Fibroblast of peridontal ligament (primary cell): ENCODE data around the gene UBE2Q2.
"Not testable (repeated sequence)": the region's sequence is repeated elsewhere in the genome, so short reads cannot be mapped to it uniquely, and the experiment has no call there.

Experiments
- DNase-seq: peaks from one replicate; pipeline ENCODE4 v3.0.0-alpha.2; 2010; ENCODE audit errors: extremely low read depth

Gene UBE2Q2

DNA sequence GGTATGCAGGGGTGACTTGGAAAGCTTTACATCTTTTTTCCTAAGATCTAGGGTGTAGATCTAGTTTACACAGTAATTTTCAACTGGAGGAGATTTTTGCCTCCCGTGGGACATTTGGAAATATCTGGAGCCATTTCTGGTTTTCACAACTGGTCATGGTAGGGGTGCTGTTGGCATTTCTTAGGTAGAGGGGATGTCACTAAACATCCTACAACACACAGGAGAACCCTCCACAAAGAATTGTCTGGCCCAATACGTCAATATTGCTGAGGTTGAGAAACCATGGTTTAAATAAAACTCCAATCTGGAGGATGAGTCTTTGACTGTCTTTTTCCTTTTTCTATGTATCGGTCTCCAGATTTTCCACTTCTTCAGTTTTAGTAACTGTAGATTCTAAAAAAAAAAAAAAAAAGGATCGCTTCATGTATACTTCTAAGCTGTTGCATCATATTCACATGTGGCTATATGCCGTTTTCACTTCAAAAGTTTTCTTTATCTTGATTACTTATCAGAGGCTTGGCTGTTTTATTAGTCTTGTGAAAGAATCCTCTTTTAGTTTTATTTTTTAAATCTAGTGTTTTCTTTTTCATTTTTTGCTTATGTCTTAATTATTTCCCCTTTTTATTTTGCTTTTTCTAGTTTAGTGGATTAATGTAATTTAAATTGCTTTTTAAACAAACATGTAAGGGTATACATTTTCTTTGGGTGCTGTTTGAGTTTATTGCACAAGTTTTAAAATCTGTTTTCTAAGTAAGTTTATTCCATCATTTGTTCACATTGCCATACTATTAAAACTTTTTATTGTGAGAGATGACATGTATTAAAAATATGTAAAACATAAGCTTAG, 21.2 kb downstream of the UBE2Q2 start:
- no peak for DNase-seq

DNA sequence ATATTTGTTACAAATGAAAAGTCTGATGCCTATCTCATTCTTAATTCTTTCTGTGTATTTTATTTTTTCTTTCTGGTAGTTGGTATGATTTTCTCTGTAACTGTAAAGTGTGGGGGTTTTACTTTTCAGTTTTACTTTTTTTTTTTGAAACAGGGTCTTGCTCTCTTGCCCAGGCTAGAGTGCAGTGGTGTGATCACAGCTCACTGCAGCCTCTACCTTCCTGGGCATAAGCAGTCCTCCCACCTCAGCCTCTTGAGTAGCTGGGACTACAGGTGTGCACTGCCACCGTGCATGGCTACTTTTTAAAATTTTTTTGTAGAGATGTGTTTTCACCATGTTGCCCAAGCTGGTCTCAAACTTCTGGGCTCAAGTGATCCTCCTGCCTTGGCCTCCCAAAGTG, 22.8 kb downstream of the UBE2Q2 start:
- DNase-seq: not testable (repeated sequence)

DNA sequence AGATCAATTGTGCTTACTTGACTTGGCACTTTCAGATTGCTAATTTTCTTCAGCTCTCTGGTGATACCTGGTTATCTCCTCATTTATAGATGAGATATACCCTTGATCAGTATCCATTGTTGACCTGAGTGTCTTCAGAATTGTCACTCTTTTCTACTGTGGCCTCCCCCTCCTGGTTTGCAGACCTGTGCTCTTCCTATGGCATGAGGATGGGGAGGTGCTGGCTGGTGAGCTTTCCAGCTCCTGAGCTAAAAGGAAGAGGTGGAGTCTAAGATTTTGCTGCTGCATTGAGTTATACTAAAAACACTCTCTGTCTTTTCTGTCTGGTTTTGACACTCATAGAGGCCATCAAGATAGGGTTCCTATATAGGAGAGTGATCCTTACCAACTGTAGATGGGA, 23.7 kb downstream of the UBE2Q2 start:
- DNase-seq: no peak

DNA sequence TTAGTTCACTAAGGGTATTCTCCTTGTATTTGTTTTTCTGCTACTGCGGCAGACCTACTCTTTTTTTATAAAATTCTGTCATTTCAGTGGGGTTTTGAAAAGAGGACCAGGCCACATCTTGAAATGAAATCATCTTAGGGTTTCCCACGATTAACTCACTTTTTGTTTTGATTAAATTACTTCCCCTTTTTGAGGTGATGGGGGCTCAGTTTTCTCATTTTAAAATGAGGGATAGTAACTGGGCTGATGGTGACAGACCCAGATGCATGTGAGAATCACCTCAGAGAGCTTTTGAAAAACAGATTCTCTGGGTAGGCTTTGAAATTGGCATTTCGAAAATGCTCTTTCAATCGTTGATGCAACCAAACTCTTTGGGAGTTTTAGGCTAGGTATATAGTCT, 24.2 kb downstream of the UBE2Q2 start:
- DNase-seq: no peak

DNA sequence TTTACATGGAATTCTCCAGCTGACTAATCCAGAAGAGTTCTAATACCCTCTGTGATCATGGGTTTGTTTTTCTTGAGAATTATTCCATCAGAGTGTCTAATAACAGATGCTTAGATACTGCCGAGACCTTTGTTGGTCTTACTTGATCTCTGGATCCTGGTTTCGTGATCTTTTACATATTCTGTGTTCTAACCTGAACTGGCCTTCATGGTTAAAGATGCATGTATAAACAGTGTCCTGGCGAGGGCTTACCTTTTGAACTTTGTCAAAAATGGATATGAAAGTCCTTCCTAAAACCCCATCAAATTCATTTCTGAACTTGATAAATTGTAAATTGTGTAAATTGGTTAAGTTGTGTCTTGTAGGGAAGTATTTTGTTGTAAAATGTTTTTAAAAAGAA, 24.8 kb downstream of the UBE2Q2 start:
- DNase-seq: no peak

DNA sequence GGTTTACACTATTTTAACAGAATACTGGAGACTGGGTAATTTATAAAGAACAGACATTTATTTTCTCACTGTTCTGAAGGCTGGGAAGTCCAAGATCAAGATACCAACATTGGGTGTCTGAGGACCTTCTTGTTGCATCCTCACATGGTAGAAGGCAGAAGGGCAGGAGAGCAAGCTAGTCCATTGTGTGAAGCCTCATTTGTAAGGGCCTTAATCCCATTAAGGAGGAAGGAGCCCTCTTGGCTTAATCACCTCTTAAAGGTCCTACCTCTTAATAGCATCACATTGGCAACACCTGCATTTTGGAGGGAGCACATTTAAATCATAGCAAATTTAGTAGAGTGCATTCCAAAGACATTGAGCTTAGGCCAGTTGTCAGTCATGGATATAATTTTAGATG, 26.2 kb downstream of the UBE2Q2 start:
- no peak for DNase-seq

DNA sequence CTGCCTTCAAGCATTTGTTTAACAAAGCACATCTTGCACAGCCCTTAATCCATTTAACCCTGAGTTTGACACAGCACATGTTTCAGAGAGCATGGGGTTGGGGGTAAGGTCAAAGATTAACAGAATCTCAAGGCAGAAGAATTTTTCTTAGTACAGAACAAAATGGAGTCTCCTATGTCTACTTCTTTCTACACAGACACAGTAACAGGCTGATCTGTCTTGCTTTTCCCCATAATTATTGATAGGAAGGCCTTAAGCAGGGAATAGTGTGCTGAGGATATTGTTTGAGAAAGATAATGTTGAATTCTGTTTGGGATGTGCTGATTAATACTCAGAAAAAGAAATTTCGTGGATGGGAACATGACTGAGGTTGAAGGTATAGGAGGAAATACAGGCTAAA, 28.3 kb downstream of the UBE2Q2 start:
- not testable (repeated sequence) for DNase-seq

DNA sequence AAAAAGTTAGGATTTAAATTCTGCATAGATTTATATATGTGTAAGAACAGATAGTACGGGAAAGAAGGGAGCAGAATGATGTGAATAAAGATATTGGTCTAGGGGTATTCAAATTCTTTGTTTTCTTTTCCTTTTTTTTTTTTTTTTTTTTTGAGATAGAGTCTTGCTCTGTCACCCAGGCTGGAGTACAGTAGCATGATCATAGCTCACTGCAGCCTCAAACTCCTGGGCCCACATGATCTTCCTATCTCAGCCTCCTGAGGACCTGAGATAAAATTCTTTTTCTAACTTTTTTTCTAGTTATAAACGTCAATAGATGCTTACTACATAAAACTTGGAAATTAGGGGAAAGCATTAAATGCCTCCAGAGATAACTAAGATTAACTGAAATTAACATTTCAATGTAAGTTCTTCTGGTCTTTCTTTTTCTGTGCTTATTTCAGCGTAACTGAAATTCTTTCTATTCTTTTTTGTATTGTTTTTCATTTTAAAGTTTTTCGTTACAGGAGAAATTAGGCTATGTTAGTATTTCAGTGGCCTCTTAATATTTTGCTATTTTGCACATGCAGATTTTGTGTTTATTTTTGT, 29.2 kb downstream of the UBE2Q2 start:
- DNase-seq: no peak

DNA sequence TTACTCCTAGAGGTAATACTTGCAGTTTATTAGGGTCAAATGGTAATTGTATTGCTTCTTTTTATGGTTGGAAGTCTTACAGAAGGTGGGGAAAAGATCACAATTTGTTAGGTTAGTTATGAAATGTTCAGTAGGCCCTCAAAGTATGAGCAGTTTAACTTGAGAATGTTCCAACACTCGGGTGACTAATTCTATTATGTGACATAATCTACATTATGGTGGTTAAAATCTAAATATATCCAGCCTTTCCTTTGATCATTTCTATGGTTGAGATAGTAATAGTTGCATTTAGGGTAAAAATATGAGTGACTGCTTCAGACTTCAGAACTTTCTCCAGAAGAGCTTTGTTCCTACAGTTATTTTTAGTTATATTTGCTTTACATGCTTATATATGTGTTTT, 40.8 kb downstream of the UBE2Q2 start:
- peak; percentile 59 for DNase-seq

DNA sequence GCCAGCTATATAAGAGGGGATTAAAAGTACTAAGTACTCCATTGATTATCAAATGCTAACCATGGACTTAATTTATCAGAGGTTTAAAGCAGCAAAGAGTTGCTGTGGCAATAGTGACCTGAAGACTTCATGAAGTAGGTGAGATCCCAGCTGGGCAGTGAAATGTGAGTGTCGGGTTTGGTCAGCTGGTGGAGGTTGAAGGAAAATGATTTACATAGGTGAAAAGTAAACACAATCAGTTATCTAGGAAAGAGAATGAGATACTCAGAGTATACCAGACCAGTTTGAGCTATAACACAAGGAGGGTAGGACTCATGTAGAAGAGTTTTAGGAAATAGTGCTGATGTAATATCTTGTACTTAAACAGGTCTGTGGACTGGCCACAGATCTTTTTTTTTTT, 43.9 kb downstream of the UBE2Q2 start:
- no peak for DNase-seq

DNA sequence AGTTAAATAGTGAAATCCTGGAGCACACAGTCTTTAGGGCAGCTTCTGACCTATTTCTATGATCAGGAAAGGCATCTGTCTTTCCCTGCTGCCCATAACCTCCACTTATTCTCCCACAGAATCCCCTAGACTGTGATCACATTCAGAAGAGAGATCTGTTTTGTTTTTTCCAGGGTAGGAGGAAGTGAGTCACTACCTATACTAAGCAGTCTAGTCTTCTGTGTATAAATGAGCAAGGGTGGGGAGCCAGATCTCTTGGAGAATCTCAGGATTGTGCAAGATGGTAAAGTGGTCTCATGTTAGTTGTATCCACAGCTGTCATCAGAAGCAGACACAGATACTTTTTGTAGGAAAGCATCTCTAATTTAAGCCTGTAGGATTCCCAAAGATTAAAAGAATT, 48.6 kb downstream of the UBE2Q2 start:
- peak; percentile 84 for DNase-seq

DNA sequence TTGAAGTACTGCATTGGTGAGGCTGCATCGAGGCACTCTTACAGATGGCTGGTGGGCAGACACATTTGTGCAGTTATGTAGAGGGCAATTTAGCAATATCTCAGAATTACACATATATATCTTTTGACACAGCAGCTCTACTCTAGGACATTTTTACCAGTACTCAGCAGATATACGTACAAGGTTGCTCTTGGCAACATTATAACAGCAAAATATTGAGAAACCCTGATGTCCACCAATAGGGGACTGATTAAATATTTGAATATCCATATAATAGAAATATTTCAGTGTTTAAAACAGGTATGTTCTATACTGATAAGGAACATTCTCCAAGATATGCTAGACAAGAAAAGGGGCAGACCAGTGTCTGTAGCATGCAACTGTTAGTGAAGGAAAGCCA, 52.5 kb downstream of the UBE2Q2 start:
- no peak for DNase-seq

DNA sequence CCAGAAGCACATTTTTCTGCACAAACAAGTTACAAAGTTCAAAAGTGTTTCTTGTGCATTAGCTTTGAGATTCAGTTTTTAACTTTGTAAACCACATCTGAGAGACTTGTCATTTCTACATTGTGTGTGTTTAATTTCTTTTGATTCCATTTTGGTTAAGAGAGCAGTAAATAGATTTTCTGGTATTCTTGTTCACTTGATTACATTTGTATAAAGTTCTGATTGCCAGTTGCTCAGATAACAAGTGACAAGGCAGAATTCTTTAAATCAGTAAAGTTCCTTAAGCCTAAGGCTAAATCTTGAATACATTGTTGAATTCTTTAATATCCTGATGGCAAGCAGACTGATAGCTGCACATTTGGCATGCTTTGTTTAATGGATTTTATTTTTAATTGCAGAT, 57.3 kb downstream of the UBE2Q2 start:
- no peak for DNase-seq

DNA sequence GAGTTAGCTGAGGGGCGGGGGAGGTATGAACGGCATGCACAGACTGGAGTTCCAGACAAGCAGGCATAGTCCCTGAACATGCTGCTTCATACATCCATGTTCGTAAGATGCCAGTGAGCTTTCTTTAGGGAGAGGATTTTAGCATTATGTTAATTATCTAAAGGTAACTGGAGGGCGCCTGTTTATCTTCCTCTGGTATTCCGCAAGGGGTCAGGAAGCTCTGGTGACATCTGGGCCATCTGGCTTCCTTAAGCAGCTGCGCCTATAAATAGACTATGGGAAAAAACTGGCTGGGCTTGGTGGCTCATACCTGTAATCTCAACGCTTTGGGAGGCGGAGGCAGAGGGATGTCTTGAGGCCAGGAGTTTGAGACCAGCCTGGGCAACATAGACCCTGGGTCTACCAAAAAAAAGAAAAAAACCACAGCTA, 58.9 kb downstream of the UBE2Q2 start:
- no peak for DNase-seq

DNA sequence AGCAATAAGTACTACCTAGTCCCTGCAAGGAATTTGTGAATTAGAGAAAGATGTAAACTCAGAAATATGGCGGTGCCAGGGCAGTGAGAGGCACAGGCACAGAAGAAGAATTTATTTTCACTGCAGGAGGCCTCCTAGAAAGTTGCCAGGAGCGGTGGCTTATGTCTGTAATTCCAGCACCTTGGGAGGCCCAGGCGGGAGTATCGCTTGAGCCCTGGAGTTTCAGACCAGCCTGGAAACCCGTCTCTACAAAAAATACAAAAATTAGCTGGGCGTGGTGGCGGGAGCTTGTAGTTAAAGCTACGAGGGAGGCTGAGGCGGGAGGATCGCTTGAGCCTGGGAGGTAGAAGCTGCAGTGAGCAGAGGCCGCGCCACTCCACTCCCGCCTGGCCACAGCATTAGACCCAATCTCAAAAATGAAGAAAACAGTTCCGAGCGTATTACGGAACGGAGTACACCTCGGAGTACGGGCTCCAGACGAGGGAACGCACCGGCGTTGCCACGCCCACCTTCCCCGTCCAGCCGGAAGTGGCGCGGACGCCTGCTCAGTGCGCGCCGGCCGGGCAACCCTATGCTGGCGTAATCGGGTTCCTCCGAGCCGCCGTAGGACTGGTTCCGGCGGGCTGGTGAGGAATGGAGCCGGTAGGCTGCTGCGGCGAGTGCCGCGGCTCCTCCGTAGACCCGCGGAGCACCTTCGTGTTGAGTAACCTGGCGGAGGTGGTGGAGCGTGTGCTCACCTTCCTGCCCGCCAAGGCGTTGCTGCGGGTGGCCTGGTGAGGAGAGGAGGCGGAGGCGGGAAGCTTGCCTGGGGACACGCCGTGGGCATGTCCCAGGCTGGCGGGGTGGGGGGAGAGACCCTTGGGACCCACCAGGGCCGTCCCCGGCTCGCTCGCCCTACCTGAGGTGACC, 60.3 kb downstream of the UBE2Q2 start, which contains the start of gene FBXO22:
Gene FBXO22 (plus strand): TSS at position 548 of the 909 bp plus-strand sequence. CDS start 86 bp downstream, at position 634.
- peak; percentile 85 for DNase-seq

DNA sequence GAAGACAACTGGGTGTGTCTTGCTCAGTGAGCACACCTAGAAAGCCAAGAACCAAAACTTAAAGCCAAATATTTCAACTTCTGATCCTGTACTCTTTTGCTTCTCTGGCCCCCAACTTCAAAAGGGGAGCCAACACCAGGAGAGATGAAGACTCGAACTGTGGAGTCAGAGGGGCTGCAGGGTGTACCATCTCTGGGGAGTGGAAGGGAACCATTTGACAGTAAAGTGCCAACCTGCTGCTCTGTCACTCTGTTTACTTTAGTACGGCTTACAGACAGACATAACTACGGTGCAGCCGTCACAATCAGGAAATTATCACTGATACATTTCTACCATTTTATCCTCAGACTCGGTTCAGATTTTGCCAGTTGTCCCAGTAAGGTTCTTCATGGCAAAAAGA, 62.0 kb downstream of the UBE2Q2 start:
- DNase-seq: no peak

DNA sequence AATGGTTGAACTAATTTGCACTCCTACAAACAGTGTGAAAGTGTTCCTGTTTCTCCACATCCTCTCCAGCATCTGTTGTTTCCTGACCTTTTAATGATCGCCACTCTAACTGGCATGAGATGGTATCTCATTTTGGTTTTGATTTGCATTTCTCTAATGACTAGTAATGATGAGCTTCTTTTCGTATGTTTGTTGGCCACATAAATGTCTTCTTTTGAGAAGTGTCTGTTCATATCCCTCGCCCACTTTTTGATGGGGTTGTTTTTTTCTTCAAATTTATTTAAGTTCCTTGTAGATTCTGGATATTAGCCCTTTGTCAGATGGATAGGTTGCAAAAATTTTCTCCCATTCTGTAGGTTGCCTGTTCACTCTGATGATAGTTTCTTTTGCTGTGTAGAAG, 67.1 kb downstream of the UBE2Q2 start:
- not testable (repeated sequence) for DNase-seq

DNA sequence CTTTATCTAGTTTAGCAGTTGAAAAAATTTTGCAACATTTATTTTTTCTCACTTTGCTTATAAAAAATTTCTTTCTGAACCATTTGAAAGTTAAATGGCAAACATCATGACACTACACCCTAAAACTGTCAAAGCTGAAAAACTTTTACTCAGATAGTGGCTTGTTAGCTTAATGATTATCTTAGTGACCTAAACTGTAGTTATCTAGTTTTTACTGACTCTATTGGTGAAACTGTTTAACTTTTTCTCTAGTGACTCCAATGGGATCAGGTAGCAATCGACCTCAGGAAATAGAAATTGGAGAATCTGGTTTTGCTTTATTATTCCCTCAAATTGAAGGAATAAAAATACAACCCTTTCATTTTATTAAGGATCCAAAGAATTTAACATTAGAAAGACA, 73.7 kb downstream of the UBE2Q2 start:
- no peak for DNase-seq

DNA sequence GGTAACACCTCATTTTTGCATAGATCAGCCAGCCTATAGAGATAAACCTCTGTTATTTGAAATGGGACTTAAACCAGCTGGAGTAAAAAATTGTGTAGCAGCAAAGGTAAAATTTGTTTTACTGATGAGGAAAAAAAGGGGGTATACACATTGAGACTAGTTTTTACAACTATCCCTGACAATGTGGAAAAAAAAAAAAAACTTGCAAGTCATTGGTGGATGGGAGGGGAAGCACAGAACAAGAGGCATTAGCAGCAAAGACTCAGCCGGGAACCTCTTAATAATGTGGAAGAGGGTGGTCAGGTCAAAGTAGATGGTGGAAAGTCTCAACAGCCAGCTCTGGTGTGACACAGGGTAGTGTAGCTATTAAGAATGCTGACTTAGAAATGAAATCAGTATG, 74.9 kb downstream of the UBE2Q2 start:
- DNase-seq: no peak

DNA sequence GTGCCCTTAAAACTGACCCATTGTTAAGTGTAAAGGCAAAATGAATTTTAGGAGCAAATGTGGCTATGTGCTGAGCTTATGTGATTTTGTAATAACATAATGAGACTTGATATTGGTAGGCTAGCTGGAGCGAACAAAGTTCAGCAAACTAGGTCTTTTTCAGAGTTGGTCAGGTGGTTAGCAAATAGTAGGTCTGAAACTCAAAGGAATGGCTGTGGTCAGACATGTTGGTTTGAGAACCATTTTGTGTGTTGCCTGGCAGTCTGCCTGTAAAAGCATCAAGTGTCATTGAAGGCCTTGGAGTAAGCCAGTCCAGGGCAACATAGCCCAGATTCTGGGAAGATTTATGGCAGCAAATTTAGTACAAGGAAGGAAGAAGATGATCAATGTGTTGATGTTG, 76.8 kb downstream of the UBE2Q2 start:
- peak; percentile 34 for DNase-seq

DNA sequence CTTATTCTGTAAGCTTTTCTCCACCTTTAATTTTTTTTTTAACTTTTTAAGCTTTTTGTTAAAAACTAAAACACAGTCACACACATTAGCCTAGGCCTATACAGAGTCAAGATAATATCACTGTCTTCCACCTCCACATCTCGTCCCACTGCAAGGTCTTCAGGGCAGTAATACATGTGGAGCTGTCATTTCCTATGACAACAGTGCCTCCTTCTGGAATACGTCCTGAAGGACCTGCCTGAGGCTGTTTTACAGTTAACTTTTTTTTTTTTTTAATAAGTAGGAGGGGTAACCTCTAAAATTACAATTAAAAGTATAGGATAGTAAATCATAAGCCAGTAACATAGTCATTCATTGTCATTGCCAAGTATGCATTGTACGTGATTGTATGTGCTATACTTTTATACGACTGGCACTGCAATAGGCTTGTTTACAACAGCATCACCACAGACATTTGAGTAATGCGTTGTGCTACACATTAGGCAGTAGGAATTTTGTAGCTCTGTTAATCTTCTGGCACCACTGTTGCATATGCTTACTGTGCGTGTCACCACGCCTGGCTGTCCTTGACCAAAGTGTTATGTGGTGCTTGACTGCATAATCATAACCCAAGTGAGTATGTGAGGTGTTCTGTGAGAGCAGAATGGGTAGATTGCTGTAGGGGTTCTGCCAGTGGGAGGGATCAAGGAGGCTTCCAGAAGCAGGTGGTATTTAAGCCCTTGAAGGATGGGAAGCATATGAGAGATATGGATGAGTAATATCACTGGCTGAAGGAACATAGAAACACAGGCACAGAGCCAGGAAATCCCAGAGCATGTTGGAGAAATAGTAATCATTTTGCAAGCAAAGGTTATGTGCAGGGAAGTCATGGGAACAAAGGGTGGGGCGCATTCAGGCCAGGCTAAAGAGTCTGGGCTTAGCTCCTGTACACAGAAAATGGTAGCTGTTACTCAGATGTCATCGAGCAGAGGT, 78.8 kb downstream of the UBE2Q2 start:
- peak; percentile 86 for DNase-seq
